Hepatocyte (in vitro differentiated cells): Measurements from ENCODE around the gene STARD10. TPM values are rescaled to one million over a fixed set of nuclear protein-coding genes. Genes with fewer than 3 reads are reported as not detected.
"Not testable (repeated sequence)": the region's sequence is repeated elsewhere in the genome, so short reads cannot be mapped to it uniquely, and the experiment has no call there.

ENCODE experiments used
- DNase-seq: peaks from one replicate; pipeline ENCODE4 v3.0.0-alpha.2; 2016; ENCODE audit warnings: low spot score
- H2AFZ ChIP-seq: fragments of 200-600 bp; sonication (generic); 2 replicates; pipeline ENCODE4 v1.6.0; 2016; ENCODE audit warnings: antibody characterized with exemption, mild to moderate bottlenecking
- H3K27ac ChIP-seq: fragments of 200-600 bp; sonication (generic); 2 replicates; pipeline ENCODE4 v1.5.1; 2016; ENCODE audit warnings: mild to moderate bottlenecking
- H3K27me3 ChIP-seq: fragments of 200-600 bp; sonication (generic); 2 replicates; pipeline ENCODE4 v1.6.1; 2016
- H3K36me3 ChIP-seq: fragments of 200-600 bp; sonication (generic); replicated peaks from 2 replicates; pipeline ENCODE4 v1.5.1; 2016; ENCODE audit warnings: low read depth; ENCODE audit not compliant: insufficient read depth
- H3K4me1 ChIP-seq: fragments of 200-600 bp; sonication (generic); 2 replicates; pipeline ENCODE4 v1.5.1; 2016; ENCODE audit warnings: mild to moderate bottlenecking, moderate library complexity; ENCODE audit not compliant: insufficient read depth
- H3K4me2 ChIP-seq: fragments of 200-600 bp; sonication (generic); 2 replicates; pipeline ENCODE4 v1.6.0; 2016
- H3K4me3 ChIP-seq: fragments of 200-600 bp; sonication (generic); 2 replicates; pipeline ENCODE4 v1.5.1; 2016; ENCODE audit warnings: mild to moderate bottlenecking
- H3K79me2 ChIP-seq: fragments of 200-600 bp; sonication (generic); 2 replicates; pipeline ENCODE4 v1.6.0; 2017; ENCODE audit warnings: mild to moderate bottlenecking
- H3K9me2 ChIP-seq: fragments of 200-600 bp; sonication (generic); replicated peaks from 2 replicates; pipeline ENCODE4 v1.6.0; 2017; ENCODE audit warnings: mild to moderate bottlenecking; ENCODE audit not compliant: insufficient read depth
- H3K9me3 ChIP-seq: fragments of 200-600 bp; sonication (generic); 2 replicates; pipeline ENCODE4 v1.5.1; 2016; ENCODE audit warnings: low read depth, mild to moderate bottlenecking
- H4K20me1 ChIP-seq: fragments of 200-600 bp; sonication (generic); 2 replicates; pipeline ENCODE4 v1.6.0; 2016; ENCODE audit warnings: mild to moderate bottlenecking; ENCODE audit not compliant: insufficient read depth, poor library complexity, severe bottlenecking
- EZH2 ChIP-seq: fragments of 200-600 bp; sonication (generic); IDR thresholded peaks from 2 replicates; pipeline ENCODE4 v1.6.1; 2016; ENCODE audit warnings: antibody characterized with exemption, mild to moderate bottlenecking, borderline replicate concordance
- EZH2phosphoT487 ChIP-seq: fragments of 200-600 bp; sonication (generic); IDR thresholded peaks from one replicate; pipeline ENCODE4 v1.6.1; 2018; ENCODE audit warnings: antibody characterized with exemption, mild to moderate bottlenecking, low read depth, moderate library complexity; ENCODE audit not compliant: unreplicated experiment, severe bottlenecking
- WGBS: methylation state at CpG from one replicate; pipeline ENCODE4 v1.1.6; 2016; ENCODE audit warnings: low lambda C conversion rate; ENCODE audit errors: missing lambda C conversion rate; 5-methylcytosine and 5-hydroxymethylcytosine counted together
- polyA plus RNA-seq: library from polyadenylated mRNA; unstranded; fragments of >200 nt; fragmentation: Nextera tagmentation; extraction: Ambion mirVana; gene quantifications from 2 replicates; pipeline ENCODE4 v1.2.1, GENCODE V29; 2016
- total RNA-seq: library from RNA; depleted of rRNA; stranded (reverse); fragments of >200 nt; gene quantifications from 2 replicates; pipeline ENCODE4 v1.2.3, GENCODE V29; 2014
- TF ChIP-seq, protein P1 (sequence below): fragments of 200-600 bp; sonication (generic); IDR thresholded peaks from 2 replicates; pipeline ENCODE4 v1.5.1; 2016; ENCODE audit warnings: antibody characterized with exemption, mild to moderate bottlenecking; ENCODE audit not compliant: poor library complexity

STARD10 gene
- total and polyA plus RNA-seq, 2 experiments from 2014 or later, result 290 to 686 TPM

DNA sequence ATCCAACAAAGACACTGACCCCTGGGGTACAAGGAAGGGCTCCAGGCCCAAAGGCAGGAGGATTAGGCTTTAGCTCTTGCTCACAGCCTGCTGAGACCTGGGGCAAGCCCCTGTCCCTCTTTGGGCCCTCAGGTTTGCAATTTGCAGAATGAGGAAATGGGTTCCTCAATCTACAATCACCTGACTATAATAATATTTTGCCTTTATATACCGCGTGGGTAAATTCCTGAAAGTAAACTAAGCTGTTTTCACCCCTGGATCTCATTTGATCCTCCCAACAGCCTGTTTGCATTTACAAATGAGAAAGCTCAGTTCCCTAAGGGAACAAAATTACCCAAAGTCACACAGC lies 797 bp downstream of the STARD10 start:
- TF ChIP-seq EZH2 (no peak), EZH2phosphoT487 (no peak)
- TF ChIP-seq, protein P1, sequence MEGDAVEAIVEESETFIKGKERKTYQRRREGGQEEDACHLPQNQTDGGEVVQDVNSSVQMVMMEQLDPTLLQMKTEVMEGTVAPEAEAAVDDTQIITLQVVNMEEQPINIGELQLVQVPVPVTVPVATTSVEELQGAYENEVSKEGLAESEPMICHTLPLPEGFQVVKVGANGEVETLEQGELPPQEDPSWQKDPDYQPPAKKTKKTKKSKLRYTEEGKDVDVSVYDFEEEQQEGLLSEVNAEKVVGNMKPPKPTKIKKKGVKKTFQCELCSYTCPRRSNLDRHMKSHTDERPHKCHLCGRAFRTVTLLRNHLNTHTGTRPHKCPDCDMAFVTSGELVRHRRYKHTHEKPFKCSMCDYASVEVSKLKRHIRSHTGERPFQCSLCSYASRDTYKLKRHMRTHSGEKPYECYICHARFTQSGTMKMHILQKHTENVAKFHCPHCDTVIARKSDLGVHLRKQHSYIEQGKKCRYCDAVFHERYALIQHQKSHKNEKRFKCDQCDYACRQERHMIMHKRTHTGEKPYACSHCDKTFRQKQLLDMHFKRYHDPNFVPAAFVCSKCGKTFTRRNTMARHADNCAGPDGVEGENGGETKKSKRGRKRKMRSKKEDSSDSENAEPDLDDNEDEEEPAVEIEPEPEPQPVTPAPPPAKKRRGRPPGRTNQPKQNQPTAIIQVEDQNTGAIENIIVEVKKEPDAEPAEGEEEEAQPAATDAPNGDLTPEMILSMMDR, result no peak
- Histone ChIP-seq H3K9me3 (no peaks in the 10 kb centered on the region), H3K4me2 (peak overlapping the region; percentile 61), H3K36me3 (no peaks in the 10 kb centered on the region), H4K20me1 (no peaks in the 10 kb centered on the region), H3K27me3 (no peaks in the 10 kb centered on the region), H3K4me3 (no peak overlapping the region), H3K27ac (peak overlapping the region; percentile 10), H3K79me2 (peaks cover 6% of the 10 kb centered on the region), H2AFZ (no peak overlapping the region), H3K4me1 (peaks cover 24% of the 10 kb centered on the region), H3K9me2 (no peaks in the 10 kb centered on the region)
- 80% methylated on average over 2 of the region's 2 CpGs for WGBS
- no peak for DNase-seq

DNA sequence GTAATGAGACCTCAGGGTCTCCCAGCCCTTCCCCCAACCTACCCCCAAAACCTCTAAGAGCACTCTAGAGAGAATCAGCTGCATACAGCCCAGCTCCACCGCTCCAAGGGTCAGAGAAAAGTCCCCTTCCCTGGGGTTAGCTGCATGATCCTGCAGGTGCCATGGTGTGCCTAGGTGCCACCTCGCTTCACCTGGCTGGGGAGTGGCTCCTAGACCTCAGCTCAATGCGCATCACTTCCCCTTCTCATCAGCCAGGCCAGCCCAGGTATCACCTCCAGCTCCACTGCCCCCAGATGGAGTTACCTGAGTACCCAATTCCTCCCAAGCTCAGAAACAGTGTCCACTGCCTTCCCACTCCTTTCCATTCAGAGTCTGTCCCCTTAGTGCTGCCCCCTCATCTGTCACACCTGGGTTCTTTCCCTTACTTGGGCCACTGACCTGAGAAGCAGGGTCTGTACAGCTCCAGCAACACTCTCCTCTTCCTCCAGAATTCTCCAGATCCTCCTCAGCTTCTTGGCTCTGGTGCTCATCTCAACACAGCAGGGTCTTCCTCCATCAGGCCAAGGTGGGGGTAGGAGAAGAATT lies 1.3 kb downstream of the STARD10 start:
- Histone ChIP-seq H3K79me2 (peaks cover 6% of the 10 kb centered on the region), H3K27ac (peak overlapping the region; percentile 10), H4K20me1 (no peaks in the 10 kb centered on the region), H3K4me1 (peaks cover 29% of the 10 kb centered on the region), H3K27me3 (no peaks in the 10 kb centered on the region), H3K36me3 (no peaks in the 10 kb centered on the region), H3K9me3 (no peaks in the 10 kb centered on the region), H3K4me3 (no peak overlapping the region), H2AFZ (no peak overlapping the region), H3K9me2 (no peaks in the 10 kb centered on the region), H3K4me2 (peak overlapping the region; percentile 61)
- TF ChIP-seq EZH2 (no peak), EZH2phosphoT487 (no peak)
- TF ChIP-seq, protein P1, result no peak
- DNase-seq, result no peak
- 100% methylated on average over 3 of the region's 3 CpGs for WGBS

DNA sequence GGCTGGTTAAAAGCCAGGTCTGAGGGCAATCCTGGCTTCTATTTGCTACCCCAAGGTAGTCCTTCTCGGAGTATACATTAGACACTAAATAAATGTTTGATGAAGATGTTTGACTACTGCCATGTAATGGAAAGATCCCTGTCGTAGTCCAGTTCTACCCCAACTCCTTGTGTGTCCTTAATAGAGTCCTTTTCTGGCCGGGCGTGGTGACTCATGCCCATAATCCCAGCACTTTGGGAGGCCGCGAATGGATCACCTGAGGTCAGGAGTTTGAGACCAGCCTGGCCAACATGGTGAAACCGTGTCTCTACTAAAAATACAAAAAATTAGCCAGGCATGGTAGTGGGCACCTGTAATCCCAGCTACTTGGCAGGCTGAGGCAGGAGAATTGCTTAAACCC lies 2.6 kb downstream of the STARD10 start:
- H3K4me2 ChIP-seq, H4K20me1 ChIP-seq, H3K4me3 ChIP-seq, H2AFZ ChIP-seq, H3K9me3 ChIP-seq, H3K27me3 ChIP-seq, H3K79me2 ChIP-seq, H3K36me3 ChIP-seq, H3K27ac ChIP-seq, DNase-seq, H3K9me2 ChIP-seq: not testable (repeated sequence)
- 86% methylated on average over 7 of the region's 7 CpGs for WGBS
- peaks cover 40% of the 10 kb centered on the region for H3K4me1 ChIP-seq

DNA sequence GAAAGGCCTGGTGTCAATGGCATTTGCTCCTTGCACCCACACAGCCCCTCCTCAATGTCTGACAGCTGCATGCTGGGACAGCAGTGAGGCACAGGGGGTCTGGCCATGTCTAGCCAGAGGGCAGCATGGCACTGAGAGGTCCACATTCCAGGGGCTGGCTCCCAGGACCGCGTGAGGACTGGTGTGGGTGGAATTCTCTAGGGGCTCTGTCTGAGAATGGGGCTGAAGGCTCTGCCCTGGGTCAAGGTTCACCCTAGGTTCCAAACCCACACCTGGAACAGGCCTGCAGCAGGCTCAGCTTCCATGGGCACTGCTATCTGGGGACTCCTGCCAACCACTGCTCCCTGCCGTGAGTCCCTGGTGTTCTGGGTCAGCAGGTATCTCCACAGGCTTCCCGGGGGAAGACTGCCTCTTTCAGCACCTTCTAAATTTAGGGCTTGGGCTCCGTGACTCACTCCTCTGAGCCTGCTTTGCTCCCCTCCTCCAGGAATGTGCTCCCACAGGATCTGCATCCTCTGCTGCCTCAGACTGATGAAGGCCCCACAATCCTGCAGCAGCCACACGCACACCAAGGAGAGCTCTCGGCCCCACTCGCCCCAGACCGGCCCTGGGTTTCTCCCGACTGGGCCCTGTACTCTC lies 4.2 kb downstream of the STARD10 start:
- H3K4me3 ChIP-seq, result no peak overlapping the region
- no peak overlapping the region for H2AFZ ChIP-seq
- no peaks in the 10 kb centered on the region for H3K9me2 ChIP-seq
- TF ChIP-seq, protein P1, result no peak
- no peak for TF ChIP-seq EZH2phosphoT487
- no peak for TF ChIP-seq EZH2
- H3K79me2 ChIP-seq, result peaks cover 8% of the 10 kb centered on the region
- no peak overlapping the region for H3K4me2 ChIP-seq
- H3K4me1 ChIP-seq, result peaks cover 49% of the 10 kb centered on the region
- H3K27me3 ChIP-seq, result no peaks in the 10 kb centered on the region
- no peaks in the 10 kb centered on the region for H3K36me3 ChIP-seq
- peak overlapping the region; percentile 4 for H3K27ac ChIP-seq
- no peaks in the 10 kb centered on the region for H3K9me3 ChIP-seq
- WGBS, result 67% methylated on average over 8 of the region's 10 CpGs
- H4K20me1 ChIP-seq, result no peaks in the 10 kb centered on the region
- no peak for DNase-seq
